Brain microvascular endothelial cell (primary cell): ENCODE results near the gene MED27.

Experiments used
- DNase-seq: peaks from one replicate; pipeline ENCODE4 v3.0.0-alpha.2; 2020
- H3K27ac ChIP-seq: fragments of 250-450 bp; sonication (Bioruptor Pico); 2 replicates; pipeline ENCODE4 v1.5.1; 2020; ENCODE audit warnings: mild to moderate bottlenecking, moderate library complexity
- H3K27me3 ChIP-seq: fragments of 250-450 bp; sonication (Bioruptor Pico); replicated peaks from 2 replicates; pipeline ENCODE4 v1.5.1; 2020; ENCODE audit warnings: mild to moderate bottlenecking
- H3K36me3 ChIP-seq: fragments of 250-450 bp; sonication (Bioruptor Pico); replicated peaks from 2 replicates; pipeline ENCODE4 v1.5.1; 2020; ENCODE audit warnings: mild to moderate bottlenecking
- H3K4me3 ChIP-seq: 2 replicates; pipeline ENCODE4 v1.5.1; 2011; ENCODE audit warnings: low read depth, mild to moderate bottlenecking, control low read depth, low read length, moderate library complexity
- in situ Hi-C: cut with HindIII; loops from 2 replicates; pipeline ENCODE4 v1.10.0; 2017; ENCODE audit warnings: low sequenced_read_pairs, low pct_ligation_motif_present
- TF ChIP-seq, protein P1 (sequence below): IDR thresholded peaks from 2 replicates; pipeline ENCODE4 v1.5.1; 2011; ENCODE audit warnings: low read depth, mild to moderate bottlenecking, moderate library complexity, low read length, control low read depth, inconsistent platforms; ENCODE audit errors: missing control alignments

Gene MED27

GRCh38 chr9:131874447-131874846, 205.2 kb downstream of the MED27 start:
- H3K27ac ChIP-seq, result no peak overlapping the region
- in situ Hi-C loops, result no loop called here
- TF ChIP-seq, protein P1, sequence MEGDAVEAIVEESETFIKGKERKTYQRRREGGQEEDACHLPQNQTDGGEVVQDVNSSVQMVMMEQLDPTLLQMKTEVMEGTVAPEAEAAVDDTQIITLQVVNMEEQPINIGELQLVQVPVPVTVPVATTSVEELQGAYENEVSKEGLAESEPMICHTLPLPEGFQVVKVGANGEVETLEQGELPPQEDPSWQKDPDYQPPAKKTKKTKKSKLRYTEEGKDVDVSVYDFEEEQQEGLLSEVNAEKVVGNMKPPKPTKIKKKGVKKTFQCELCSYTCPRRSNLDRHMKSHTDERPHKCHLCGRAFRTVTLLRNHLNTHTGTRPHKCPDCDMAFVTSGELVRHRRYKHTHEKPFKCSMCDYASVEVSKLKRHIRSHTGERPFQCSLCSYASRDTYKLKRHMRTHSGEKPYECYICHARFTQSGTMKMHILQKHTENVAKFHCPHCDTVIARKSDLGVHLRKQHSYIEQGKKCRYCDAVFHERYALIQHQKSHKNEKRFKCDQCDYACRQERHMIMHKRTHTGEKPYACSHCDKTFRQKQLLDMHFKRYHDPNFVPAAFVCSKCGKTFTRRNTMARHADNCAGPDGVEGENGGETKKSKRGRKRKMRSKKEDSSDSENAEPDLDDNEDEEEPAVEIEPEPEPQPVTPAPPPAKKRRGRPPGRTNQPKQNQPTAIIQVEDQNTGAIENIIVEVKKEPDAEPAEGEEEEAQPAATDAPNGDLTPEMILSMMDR, result no peak
- H3K4me3 ChIP-seq, result no peak overlapping the region
- DNase-seq, result no peak
- H3K36me3 ChIP-seq, result no peaks in the 10 kb centered on the region
- H3K27me3 ChIP-seq, result no peaks in the 10 kb centered on the region

DNA sequence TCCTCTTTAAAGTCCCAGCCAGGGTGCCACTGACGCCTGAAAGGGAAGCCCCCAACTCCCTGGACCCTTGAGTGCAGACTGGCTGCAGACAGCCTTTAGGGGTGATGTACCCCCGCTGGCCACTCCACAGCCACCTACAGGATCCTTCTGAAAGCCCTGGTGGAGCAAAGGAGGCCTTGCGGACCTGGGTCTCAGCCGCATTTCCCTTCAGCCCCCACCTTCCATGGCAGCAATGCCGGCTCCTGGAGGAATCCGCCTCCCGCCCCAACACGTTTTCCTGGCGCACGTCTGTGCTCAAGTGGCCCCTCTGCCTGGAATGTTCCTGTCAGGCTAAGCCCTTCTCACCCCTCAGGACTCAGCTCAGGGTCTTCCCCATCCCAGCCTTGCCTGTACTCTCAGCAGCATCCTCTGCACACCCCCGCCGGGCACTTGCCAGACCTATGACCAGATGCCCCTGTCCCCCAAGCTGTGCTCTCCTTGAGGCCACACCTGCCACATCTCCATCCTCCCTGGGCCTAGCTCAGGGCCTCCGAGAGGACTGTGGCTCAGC, 205.7 kb downstream of the MED27 start:
- H3K27ac ChIP-seq, result no peak overlapping the region
- no peak for DNase-seq
- in situ Hi-C loops, result no loop called here
- H3K4me3 ChIP-seq, result no peak overlapping the region
- no peaks in the 10 kb centered on the region for H3K36me3 ChIP-seq
- TF ChIP-seq, protein P1, result no peak
- H3K27me3 ChIP-seq, result no peaks in the 10 kb centered on the region

DNA sequence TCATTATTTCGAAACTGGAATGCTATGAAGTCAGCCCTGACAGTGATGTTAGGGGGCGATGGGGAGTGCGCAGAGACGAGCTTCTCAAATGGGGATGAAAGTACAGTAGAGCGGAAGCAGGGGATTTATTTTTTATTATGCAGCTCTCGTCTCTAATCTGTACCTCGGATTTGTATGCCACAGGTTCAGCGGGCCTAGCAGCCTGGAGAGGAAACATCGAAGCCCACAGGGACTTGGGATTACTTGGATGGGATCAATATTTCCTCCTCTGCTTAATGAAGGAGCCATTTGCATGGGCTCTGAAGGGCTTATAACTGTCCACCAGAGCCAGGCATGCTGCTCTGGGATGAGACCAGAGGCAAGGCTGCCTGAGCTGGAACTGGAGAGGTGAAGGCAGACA, 206.3 kb downstream of the MED27 start:
- no peaks in the 10 kb centered on the region for H3K36me3 ChIP-seq
- no peak overlapping the region for H3K27ac ChIP-seq
- TF ChIP-seq, protein P1, result no peak
- H3K27me3 ChIP-seq, result no peaks in the 10 kb centered on the region
- no peak overlapping the region for H3K4me3 ChIP-seq
- DNase-seq, result no peak
- in situ Hi-C loops, result no loop called here

DNA sequence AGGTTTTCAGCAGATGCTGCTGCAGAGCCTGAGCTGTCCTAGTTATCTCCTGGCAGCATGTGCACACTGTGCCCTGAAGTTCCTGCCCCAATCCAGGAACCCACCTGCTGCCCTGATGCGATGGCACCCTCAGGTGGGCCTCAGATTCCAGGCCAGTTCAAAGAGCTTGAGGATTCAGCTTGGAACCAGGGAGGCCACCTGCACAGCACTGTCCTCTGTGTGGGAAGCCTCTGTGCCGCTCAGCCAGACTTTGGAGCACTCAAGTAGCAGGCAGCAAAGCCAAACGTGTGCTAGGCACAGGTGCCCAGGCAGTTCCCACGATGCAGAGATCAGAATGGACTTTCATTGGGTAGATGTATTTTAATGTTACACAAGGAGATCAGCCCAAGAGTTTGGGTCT, 207.0 kb downstream of the MED27 start:
- in situ Hi-C loops, result no loop called here
- Histone ChIP-seq H3K27ac (no peak overlapping the region), H3K4me3 (no peak overlapping the region), H3K27me3 (no peaks in the 10 kb centered on the region), H3K36me3 (no peaks in the 10 kb centered on the region)
- no peak for DNase-seq
- TF ChIP-seq, protein P1, result no peak

GRCh38 chr9:131872006-131872405, 207.7 kb downstream of the MED27 start:
- Histone ChIP-seq H3K36me3 (no peaks in the 10 kb centered on the region), H3K27me3 (no peaks in the 10 kb centered on the region), H3K27ac (no peak overlapping the region), H3K4me3 (no peak overlapping the region)
- DNase-seq, result no peak
- in situ Hi-C loops, result no loop called here
- TF ChIP-seq, protein P1, result peak; percentile 56

DNA sequence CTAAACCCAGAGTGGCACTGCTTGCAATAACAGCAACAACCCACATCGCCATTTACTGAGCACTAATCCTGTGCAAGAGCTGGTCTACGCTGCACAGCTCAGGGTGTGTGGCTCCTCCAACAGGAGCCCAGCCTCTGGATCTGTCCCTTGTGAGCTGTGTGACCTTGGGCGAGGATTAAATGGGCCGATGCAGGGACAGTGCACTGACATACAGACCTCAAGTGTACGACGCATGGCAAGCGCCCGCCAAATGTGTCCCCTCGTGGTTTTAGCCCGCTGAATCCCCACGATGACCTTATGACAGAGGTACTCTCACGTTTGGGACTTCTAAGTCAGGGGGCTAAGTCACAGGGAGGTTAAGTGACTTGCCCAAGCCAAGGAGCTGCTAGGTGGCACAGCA, 209.5 kb downstream of the MED27 start:
- Histone ChIP-seq H3K36me3 (no peaks in the 10 kb centered on the region), H3K27ac (no peak overlapping the region), H3K27me3 (no peaks in the 10 kb centered on the region), H3K4me3 (no peak overlapping the region)
- TF ChIP-seq, protein P1, result no peak
- DNase-seq, result no peak
- in situ Hi-C loops, result no loop called here
